EH (cell line): ENCODE measurements around the gene KIF1C.

Source experiments
- DNase-seq: peaks from one replicate; pipeline ENCODE4 v3.0.0-alpha.2; 2015; ENCODE audit warnings: low read depth

The KIF1C gene

DNA sequence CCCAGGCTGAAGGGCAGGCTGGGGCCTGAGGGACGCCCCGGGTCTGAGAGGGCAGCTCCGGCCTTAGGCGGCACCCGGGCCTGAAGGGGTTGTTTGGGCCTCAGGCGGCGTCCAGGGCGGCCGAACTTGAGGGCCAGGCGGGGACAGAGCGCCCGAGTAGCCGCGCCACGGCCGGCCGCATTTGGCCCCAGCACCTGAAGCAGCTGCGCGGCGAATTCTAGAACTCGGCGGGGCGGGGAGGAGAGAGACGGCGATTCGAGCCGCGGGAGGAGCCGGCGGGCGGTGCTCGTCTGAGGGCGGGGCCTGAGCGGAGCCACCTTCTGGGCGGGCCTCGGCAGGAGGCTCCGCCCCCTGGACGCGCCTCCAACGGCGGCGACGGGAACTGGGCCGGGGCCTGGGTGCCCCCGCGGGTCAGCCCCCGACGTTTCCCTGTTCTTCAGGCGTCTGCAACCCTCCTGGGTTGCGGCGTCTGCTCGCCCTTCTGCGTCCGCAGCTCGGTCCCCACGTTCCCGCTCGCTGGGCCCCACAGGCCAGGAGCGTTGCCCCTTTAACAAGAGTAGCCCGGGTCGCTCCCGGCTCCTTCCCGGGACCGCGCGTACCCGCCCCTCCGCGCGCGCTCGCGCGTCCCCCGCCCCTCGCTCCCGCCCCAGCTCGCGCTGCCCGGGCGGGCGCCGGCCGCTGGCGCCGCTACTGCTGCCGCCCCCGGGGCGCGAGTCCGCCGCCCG is at the start of gene KIF1C, which contains the start of gene INCA1:
KIF1C (plus strand) TSS at position 649 of the 725 bp plus-strand sequence. CDS start 2,297 bp downstream, outside the sequence.
INCA1 (minus strand) TSS at position 221 of the 725 bp plus-strand sequence. CDS start 3,085 bp downstream, outside the sequence.
- peak; percentile 90 for DNase-seq

- peak; percentile 93 for DNase-seq
Measured at GRCh38 chr17:4948166-4948930, 49.4 kb upstream of the KIF1C start, which contains the start of gene PFN1. TSS of gene PFN1 (minus strand) at chr17:4948530. CDS start at chr17:4948394, 136 bp downstream.

GRCh38 chr17:4948931-4949320 is 48.8 kb upstream of the KIF1C start:
- peak; percentile 92 for DNase-seq

GRCh38 chr17:4949321-4950074 is 48.3 kb upstream of the KIF1C start:
- peak; percentile 71 for DNase-seq

- peak; percentile 56 for DNase-seq
Measured at GRCh38 chr17:4950075-4950745, 47.5 kb upstream of the KIF1C start.

DNA sequence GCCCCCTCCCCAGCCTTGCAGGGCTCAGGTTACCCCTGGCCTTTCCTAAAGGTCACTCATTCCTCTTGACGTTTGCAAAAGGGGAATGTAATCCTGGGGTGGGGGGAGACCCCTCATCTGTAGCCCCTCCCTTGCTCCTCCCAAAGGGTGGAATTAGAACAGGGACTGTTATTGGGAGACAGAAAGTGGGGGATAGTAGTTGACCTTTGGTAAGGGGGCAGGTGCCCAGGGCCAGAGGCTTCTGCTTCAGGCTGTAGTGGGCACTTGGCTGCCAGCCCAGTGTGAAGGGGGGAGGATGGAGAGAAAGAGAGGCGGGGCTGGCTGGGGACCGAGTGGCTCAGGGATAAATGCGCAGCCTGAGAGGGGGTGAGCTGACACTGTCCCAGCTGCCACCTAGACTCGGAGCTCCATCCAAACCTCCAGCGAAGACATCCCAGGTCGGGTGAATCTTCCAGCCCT is 47.0 kb upstream of the KIF1C start, which contains the start of gene ENO3:
ENO3 (plus strand) TSS at position 374 of the 459 bp plus-strand sequence. CDS start 711 bp downstream, outside the sequence.
- no peak for DNase-seq

- no peak for DNase-seq
Measured at GRCh38 chr17:4951486-4951885, 46.3 kb upstream of the KIF1C start.

DNA sequence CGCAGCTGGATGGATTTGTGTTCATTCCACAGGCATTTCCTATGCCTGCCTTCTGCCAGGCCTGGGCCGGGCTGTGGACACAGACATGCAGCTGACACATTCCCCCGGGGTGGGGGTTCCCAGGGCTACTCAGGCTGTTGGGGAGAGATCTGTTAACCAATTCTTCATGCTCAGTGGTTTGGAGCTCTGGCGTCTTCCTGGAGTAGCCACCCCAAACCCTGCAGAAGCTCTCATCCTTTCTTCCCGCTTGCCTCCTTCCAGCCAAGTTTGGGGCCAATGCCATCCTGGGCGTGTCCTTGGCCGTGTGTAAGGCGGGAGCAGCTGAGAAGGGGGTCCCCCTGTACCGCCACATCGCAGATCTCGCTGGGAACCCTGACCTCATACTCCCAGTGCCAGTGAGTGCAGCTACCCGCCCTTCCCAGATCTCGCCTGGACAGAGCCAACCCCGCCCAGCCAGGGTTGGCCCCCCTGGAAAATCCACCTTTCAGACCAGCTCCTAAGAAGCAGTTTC is 44.2 kb upstream of the KIF1C start:
- peak; percentile 86 for DNase-seq

GRCh38 chr17:4955091-4955490 is 42.7 kb upstream of the KIF1C start:
- no peak for DNase-seq

DNA sequence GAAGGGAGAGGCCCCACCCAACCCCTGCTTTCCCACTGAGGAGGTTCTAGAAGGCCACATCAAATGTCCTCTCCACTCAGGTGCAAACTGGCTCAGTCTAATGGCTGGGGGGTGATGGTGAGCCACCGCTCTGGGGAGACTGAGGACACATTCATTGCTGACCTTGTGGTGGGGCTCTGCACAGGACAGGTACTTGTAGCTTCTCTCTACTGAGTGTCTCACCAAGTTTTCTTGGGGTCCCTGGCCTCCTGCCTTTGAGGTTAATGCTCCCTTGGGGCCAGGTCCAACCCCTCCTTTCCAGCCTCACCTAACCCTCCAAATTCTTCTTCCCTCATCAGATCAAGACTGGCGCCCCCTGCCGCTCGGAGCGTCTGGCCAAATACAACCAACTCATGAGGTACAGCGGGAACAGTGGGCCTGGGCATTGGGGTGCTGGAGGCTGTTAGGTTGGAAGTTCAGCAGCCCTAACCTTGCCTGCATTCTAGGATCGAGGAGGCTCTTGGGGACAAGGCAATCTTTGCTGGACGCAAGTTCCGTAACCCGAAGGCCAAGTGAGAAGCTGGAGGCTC is 41.2 kb upstream of the KIF1C start:
- DNase-seq, result no peak

DNA sequence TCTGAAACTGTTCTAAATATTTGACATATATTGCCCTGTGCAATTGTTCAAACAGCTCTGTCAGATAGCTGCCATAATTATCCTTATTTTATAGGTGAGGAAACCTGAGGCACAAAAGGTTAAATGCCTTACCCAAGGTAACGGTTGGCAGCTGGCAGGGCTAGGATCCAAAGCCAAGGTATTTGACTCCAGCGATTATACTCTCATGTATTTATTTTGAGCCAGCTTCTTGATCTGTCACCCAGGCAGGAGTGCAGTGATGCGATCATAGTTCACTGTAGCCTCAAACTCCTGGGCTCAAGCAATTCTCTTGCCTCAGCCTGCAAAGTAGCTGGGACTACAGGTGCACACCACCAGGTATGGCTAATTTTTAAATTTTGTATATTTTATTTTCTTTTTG is 39.6 kb upstream of the KIF1C start:
- DNase-seq, result no peak

GRCh38 chr17:4959261-4959965 is 38.3 kb upstream of the KIF1C start:
- DNase-seq, result no peak

GRCh38 chr17:4960279-4960922 is 37.3 kb upstream of the KIF1C start:
- DNase-seq, result no peak

DNA sequence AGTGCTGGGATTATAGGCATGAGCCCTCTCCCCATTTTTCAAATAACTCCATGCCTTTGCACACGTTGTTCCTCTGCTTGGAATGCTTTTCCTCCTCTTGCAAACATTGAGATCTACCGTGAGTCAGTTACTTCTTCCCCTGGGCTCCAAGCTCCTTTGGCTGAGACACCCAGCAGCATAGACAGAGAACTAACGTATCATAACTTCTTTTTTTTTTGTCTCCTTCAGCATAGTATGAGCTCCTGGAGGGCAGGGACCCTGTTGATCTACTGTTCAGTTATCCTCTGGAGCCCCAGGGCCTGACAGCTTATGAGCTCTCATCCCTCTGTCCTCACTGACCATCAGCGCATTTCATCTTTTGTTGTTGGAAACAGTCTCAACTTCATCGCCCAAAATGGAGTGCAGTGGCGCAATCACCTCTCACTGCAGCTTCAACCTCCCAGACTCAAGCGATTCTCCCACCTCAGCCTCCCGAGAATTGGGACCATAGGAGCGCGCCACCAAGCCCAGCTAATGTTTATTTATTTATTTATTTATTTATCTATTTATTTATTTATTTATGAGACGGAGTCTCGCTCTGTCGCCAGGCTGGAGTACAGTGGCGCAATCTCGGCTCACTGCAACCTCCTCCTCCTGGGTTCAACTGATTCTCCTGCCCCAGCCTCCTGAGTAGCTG is 32.3 kb upstream of the KIF1C start:
- no peak for DNase-seq

- peak; percentile 100 for DNase-seq
Measured at GRCh38 chr17:4966844-4967538, 30.8 kb upstream of the KIF1C start.

DNA sequence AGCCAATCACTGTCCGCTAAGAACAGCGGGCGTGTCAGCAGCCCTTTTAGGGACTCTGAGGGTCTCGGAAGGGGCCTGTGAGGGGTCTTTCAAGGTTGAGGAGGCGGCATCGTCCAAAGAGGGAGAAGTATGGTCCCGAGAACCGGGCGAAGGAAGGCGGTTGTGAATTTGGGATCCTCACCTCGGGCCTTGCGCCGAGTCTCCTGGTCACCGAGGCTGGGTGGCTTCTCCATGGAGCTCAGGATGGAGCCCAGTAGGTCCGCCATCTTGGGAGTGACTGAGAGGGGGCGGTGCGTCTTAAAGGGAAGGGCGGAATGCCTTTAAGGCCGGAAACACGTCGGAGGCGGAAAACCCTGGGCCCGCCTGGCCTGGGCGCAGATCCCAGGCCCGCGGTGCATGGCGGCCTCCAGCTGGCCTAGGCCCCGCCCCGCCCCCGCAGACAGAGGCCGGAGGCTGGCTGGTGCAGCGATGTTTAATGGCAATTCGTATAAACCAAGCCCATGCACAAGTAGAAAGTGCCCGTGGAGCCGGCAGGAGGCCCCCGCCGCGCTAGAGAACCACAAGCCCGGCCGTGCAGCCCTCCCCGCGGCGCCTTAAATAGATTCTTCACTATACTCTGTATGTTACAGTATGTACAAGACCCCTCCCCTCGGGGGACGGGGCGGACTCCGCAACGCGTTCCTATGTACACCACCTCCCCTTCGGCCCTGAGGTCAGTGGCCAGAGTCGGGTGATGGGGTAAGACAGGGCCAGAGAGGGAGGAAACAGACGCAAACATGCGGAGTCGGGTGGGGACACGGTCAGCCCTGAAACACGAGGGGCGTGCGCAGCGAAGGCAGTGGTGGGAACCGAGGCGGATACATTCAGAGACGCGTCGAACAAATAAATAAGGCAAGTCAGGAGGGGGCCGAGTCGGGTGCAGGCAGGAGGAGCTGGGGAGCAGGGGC is 29.9 kb upstream of the KIF1C start, which contains the start of gene SPAG7:
SPAG7 (minus strand) TSS at position 279 of the 947 bp plus-strand sequence; CDS start at position 266, 13 bp downstream.
- DNase-seq, result peak; percentile 96

- DNase-seq, result no peak
Measured at GRCh38 chr17:4968486-4969046, 29.2 kb upstream of the KIF1C start.
